Stimulated activated CD4-positive, alpha-beta T cell treated with anti-CD3 and anti-CD28 coated beads, Interleukin-2, amount 100 ng/mL, for 48 hours (primary cell): ENCODE results near the gene SEM1.
"Not testable (repeated sequence)": the region's sequence is repeated elsewhere in the genome, so short reads cannot be mapped to it uniquely, and the experiment has no call there.

Experiments used
- DNase-seq, 2 donors: peaks; one replicate each; pipeline ENCODE4 v3.0.0-alpha.2; 2020

SEM1 gene

DNA sequence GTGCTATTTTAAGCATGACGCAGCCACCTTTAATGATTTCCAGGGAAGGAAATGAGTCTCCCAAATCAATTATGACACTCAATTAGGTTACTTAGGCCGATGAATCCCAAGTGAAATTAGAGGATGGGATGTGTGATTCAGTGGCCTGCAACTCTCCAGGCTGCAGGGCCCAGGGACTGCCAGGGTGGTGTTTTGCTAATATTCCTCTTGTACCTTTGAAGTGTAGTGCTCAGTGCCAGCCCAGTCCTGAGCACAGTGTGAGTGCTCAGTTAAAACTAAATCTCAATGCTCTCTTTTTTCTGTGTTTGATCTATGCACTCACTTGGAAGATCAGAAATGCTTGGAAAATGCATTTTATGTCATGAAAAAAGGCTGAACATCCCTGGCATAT lies 51.6 kb downstream of the SEM1 start:
- no peak for DNase-seq

DNA sequence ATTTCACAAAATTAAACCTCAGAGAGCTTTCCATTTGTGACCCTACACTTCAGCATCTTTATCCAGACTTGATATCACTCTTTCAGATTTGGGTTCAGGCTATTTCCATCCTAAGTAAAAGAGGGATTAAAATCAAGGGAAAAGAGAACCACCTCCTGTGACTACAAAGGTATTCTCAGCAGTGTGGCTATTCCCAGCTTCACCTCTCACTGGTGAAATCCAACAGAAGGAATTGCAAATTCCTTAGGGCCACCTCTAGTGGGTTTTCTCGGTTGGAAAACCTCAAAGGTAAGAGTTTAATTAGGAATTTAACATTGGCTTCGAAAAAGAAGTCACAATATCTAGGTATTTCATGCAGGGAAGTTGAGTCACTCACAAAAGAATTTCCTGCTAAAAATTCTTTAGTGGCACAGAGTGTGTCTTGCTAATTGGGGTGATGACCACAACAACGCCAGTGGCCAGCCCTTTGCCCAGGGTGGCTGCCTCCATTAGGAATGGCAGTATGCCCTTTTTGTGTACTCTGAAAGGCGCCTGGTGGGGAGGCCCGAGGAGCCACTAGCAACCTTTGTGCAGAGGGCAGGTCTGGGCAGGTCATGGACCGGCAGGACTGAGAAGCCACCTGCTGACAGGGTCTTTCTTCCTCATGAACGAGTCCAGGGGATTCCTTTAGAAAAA lies 52.2 kb downstream of the SEM1 start:
- no peak for DNase-seq

DNA sequence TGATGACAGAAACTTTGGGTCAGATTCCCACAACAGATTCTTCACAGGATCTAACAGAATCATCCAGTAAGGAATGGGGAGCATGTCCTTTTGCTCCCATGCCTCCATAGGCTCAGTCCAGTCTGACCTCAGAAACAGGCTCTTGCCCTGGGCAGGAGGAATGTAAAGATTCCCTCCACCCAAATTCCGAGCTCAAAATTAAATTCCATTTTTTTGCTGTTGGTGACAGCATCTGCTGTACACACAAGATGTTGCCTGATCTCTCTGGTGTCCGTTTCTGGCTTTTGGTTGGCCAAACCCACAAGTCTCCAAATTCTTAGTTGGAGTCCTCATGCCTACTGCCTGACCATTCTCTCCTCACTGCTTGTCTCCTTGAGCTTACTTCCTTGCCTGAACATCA lies 53.7 kb downstream of the SEM1 start:
- DNase-seq, result no peak

DNA sequence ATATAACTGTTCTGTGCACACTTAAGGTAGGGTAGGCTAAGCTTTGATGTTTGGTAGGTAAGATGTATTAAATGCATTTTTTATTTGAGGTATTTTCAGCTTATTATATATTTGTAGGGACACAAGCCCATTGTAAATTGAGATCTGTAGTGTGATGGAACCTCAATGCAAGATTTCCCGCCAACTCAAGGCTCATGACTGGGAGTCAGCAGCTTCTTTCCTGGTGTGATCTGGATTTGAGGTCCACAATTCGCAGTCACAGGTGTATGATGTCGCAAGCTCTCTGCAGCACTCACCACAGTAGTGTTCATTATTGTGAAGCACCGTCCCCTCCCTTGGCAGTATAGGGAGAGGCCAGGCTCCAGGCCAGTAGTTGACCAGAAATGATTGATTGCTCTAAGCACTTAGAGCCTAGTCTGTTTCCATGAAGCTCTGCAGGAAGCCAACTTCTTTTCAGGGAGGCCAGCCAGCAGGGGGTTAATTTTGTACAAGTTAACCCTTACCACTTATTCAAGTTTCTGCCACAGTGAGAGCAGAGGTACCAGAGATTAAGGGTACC lies 54.9 kb downstream of the SEM1 start:
- no peak for DNase-seq

DNA sequence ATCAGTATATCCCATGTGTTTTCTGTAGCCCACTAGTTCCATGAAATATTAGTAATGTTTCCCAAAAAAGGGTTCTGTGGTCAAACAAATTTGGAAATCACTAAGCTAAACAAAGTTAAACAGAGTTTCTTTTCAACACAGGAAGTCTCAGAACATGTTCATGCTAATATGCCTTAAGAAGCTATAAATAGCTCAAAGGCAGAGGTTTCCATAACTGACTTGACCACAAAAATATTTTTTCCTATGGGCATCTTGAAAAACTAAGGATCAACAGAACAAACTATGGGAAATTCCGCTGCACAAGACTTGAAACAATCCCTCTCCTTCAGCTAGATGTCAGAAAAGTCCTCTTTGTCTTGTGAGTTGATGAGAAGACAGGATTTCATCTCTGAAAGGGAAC lies 59.7 kb downstream of the SEM1 start:
- no peak for DNase-seq

DNA sequence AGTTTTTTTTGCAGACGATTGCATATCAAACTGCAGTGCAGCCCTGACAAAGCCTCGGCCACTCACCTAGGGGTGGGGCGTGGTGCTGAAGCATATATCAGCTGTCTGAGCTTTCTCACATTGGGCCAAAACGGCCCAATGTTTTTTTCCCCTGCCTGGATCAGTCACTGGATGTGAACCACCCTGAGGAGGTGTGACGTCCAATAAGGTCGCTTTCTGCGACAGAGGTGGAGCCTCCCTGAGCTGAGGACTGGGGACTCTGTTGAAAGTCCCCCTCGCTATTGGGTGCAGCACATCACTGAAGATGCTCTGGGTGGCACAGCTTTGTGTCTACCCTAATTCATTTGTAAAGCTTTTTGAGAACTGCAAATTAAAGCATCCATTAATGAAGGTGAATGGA lies 60.9 kb downstream of the SEM1 start:
- DNase-seq, result no peak

DNA sequence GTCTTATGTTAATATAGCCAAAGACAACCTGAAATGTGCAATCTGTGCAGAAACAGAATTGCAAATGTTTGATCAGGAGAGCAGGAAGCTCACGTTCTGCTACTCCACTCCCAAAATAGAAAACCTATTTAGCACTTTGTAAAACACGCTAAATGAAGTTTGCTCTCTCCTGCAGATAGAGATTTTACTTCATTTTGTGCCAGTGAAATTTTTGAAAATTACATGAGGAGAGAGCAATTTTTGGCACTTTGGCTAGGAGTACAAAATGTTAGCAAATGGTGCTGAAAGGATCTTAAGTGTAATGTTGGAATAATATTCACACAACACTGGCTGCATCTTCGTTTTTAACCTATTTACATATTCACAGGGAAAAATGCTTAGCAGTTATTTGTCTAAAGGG lies 61.9 kb downstream of the SEM1 start:
- no peak for DNase-seq

DNA sequence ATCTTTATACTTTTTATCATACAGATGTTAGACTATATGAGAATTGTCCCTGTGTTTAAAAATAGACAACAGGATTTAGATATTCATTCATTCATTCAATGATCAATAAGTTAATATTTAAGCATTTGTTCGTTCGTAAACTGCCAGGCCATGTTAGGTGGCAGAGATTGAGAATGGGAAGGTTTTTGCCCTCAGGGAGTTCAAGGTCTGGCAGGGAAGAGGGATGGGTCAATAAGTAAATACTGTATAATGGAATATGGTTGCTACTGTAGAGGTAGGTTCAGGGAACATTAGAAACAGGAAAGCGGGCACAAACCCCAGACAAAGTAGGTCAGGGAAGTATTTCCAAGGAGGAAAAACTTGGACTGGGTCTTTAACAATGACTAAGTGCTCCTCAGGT lies 64.6 kb downstream of the SEM1 start:
- no peak for DNase-seq

DNA sequence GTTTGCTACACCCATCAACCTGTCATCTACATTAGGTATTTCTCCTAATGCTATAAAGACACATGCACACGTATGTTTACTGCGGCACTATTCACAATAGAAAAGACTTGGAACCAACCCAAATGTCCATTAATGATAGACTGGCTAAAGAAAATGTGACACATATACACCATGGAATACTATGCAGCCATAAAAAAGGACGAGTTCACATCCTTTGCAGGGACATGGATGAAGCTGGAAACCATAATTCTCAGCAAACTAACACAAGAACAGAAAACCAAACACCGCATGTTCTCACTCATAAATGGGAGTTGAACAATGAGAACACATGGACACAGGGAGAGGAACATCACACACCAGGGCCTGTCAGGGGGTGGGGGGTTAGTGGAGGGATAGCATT lies 66.2 kb downstream of the SEM1 start:
- DNase-seq, result not testable (repeated sequence)

DNA sequence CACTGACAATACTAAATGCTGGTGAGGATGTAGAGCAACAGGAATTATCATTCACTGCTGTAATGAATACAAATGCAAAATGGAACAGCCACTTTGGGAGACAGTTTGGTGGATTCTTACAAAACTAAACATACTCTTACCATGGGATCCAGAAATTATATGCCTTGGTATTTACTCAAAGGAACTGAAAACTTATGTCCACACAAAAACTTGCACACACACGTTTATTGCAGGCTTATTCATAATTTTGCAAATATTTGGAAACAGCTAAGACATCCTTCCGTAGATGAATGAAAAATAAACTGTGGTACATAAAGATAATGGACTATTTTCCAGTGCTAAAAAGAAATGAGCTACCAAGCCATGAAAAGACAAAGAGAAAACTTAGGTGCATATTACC lies 69.6 kb downstream of the SEM1 start:
- no peak for DNase-seq
